Subcutaneous adipose tissue (tissue), 4 donors: ENCODE results near the gene ABCA7. TPM values are rescaled to one million over a fixed set of nuclear protein-coding genes. Genes with fewer than 3 reads are reported as not detected.

Experiments used
- CTCF ChIP-seq: fragments of 450-650 bp; IDR thresholded peaks from one replicate; pipeline ENCODE4 v1.5.1; 2016; ENCODE audit warnings: low read depth, mild to moderate bottlenecking, control low read depth, antibody characterized with exemption, moderate library complexity
- total RNA-seq, 4 donors: library from RNA; depleted of rRNA; stranded (reverse); fragments of >200 nt; gene quantifications; one replicate each; pipeline ENCODE4 v1.1.0, GENCODE V29; 2016

Gene ABCA7
- total RNA-seq, 4 donors from 2014 or later = 3.4 to 35.2 (median 12.2) TPM

GRCh38 chr19:1076046-1076386 lies 36.1 kb downstream of the ABCA7 start:
- TF ChIP-seq CTCF = no peak

- TF ChIP-seq CTCF = no peak
Observed at GRCh38 chr19:1076951-1077350, 37.0 kb downstream of the ABCA7 start.

- TF ChIP-seq CTCF = no peak
Observed at GRCh38 chr19:1079566-1080111, 39.7 kb downstream of the ABCA7 start.

- TF ChIP-seq CTCF = no peak
Observed at GRCh38 chr19:1080360-1081161, 40.7 kb downstream of the ABCA7 start.

- no peak for TF ChIP-seq CTCF
Observed at GRCh38 chr19:1081301-1082164, 41.6 kb downstream of the ABCA7 start.

- no peak for TF ChIP-seq CTCF
Observed at GRCh38 chr19:1082165-1082927, 42.4 kb downstream of the ABCA7 start.
